Peyer's patch (tissue), 4 donors: ENCODE results near the gene NOTCH4. TPM values are rescaled to one million over a fixed set of nuclear protein-coding genes. Genes with fewer than 3 reads are reported as not detected.
"Not testable (repeated sequence)": the region's sequence is repeated elsewhere in the genome, so short reads cannot be mapped to it uniquely, and the experiment has no call there.

Experiments
- DNase-seq, 3 donors: peaks; one replicate each; pipeline ENCODE4 v3.0.0-alpha.2; 2017 to 2019
- H3K27ac ChIP-seq, 4 donors: fragments of 200-600 bp; sonication (generic); one replicate each; pipeline ENCODE4 v1.5.1; 2016 to 2019
- H3K27me3 ChIP-seq, 2 donors: fragments of 200-600 bp; sonication (generic); one replicate each; pipeline ENCODE4 v1.5.1; 2019
- H3K36me3 ChIP-seq, 3 donors: fragments of 200-600 bp; sonication (generic); one replicate each; pipeline ENCODE4 v1.5.1; 2016 to 2019
- H3K4me1 ChIP-seq, 4 donors: fragments of 200-600 bp; sonication (generic); one replicate each; pipeline ENCODE4 v1.5.1; 2016 to 2019
- H3K4me3 ChIP-seq, 4 donors: fragments of 200-600 bp; sonication (generic); 1 replicate in 3 of 4; 2 replicates in 1 of 4; pipeline ENCODE4 v1.5.1; 2016 to 2019; ENCODE audit warnings: mild to moderate bottlenecking in 1 of 4
- H3K9me3 ChIP-seq, 4 donors: fragments of 200-600 bp; sonication (generic); one replicate each; pipeline ENCODE4 v1.5.1; 2016 to 2019; ENCODE audit warnings: mild to moderate bottlenecking in 1 of 4
- POLR2A ChIP-seq, 2 donors: fragments of 450-650 bp; IDR thresholded peaks; one replicate each; pipeline ENCODE4 v1.5.1; 2017; ENCODE audit warnings: antibody characterized with exemption in 2 of 2, mild to moderate bottlenecking in 2 of 2, moderate library complexity in 2 of 2
- total RNA-seq, 4 donors: library from RNA; depleted of rRNA; stranded (reverse); fragments of >200 nt; gene quantifications; one replicate each; pipeline ENCODE4 v1.1.0, GENCODE V29; 2016
- TF ChIP-seq, protein P1 (sequence below), 6 experiments: fragments of 450-650 bp in 4 of 6; fragments of 200-600 bp in 2 of 6; sonication (generic) in 1 of 6; IDR thresholded peaks; one replicate each; pipeline ENCODE4 v1.5.1; 2017 to 2019; ENCODE audit warnings: antibody characterized with exemption in 6 of 6, mild to moderate bottlenecking in 3 of 6, moderate library complexity in 1 of 6

Gene NOTCH4
- total RNA-seq, 4 donors from 2014 or later = 1.8 to 50.3 (median 8.9) TPM

DNA sequence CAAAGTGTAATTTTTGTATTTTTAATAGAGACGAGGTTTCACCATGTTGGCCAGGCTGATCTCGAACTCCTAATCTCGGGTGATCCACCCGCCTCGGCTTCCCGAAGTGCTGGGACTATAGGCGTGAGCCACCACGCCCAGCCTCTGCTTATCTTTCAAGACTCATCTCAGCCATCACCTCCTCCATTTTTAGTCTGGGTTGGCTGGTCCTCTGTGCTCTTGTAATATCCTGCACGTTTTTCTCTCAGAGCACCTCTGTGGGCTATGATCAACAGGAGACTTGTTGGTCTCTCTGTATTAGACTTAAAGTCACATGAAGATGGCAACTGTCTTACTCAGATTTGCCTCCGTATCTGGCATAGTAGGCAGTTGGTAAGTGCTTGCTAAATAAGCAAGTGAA lies 7.6 kb downstream of the NOTCH4 start:
- Histone ChIP-seq H3K9me3 (no peaks in the 10 kb centered on the region), H3K27ac (no peak overlapping the region), H3K36me3 (no peaks in the 10 kb centered on the region), H3K4me3 (no peak overlapping the region), H3K4me1 (no peaks in the 10 kb centered on the region), H3K27me3 (no peaks in the 10 kb centered on the region)
- TF ChIP-seq, protein P1, sequence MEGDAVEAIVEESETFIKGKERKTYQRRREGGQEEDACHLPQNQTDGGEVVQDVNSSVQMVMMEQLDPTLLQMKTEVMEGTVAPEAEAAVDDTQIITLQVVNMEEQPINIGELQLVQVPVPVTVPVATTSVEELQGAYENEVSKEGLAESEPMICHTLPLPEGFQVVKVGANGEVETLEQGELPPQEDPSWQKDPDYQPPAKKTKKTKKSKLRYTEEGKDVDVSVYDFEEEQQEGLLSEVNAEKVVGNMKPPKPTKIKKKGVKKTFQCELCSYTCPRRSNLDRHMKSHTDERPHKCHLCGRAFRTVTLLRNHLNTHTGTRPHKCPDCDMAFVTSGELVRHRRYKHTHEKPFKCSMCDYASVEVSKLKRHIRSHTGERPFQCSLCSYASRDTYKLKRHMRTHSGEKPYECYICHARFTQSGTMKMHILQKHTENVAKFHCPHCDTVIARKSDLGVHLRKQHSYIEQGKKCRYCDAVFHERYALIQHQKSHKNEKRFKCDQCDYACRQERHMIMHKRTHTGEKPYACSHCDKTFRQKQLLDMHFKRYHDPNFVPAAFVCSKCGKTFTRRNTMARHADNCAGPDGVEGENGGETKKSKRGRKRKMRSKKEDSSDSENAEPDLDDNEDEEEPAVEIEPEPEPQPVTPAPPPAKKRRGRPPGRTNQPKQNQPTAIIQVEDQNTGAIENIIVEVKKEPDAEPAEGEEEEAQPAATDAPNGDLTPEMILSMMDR (IDR thresholded peaks at IDR 0.05) = no peak
- no peak for TF ChIP-seq POLR2A (IDR thresholded peaks at IDR 0.05)
- no peak for DNase-seq

DNA sequence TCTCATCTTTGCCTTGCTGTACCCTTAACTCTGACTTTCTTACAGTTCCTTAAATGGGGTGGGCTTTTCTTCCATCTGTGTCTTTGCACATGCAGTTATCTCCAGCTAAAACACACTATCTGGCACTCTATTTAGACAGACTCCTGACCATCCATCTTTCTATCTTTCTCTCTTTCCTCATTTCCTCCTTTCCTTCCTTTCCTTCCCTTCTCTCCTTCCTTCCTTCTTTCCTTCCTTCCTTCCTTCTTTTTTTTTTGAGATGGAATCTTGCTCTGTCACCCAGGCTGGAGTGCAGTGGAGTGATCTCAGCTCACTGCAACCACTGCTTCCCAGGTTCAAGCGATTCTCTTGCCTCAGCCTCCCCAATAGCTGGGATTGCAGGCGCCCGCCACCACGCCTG lies 8.2 kb downstream of the NOTCH4 start:
- no peaks in the 10 kb centered on the region for H3K9me3 ChIP-seq
- H3K36me3 ChIP-seq = no peaks in the 10 kb centered on the region
- H3K4me1 ChIP-seq = no peaks in the 10 kb centered on the region
- H3K4me3 ChIP-seq = no peak overlapping the region
- TF ChIP-seq POLR2A (IDR thresholded peaks at IDR 0.05) = no peak
- TF ChIP-seq, protein P1 (IDR thresholded peaks at IDR 0.05) = no peak
- no peak overlapping the region for H3K27ac ChIP-seq
- no peak for DNase-seq
- H3K27me3 ChIP-seq = no peaks in the 10 kb centered on the region

DNA sequence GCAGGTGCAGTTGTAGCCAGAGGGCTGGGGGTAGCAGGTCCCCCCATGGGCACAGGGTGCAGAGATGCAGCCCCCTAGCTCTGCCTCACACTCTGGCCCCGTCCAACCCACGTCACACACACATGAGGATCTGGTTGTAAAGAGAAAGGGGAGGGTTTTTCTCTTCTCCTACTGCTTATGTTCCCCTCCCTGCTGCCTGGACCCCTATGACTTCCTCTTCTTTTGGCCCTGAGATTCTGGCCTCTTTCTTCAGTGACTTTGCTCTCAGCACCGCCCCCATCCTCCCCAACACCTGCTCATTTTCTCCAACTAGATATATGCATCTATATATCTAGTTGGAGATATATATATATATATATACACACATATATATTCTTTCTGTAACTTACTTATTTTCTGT lies 9.7 kb downstream of the NOTCH4 start:
- Histone ChIP-seq H3K27me3 (no peaks in the 10 kb centered on the region), H3K9me3 (no peaks in the 10 kb centered on the region), H3K4me1 (no peaks in the 10 kb centered on the region), H3K27ac (no peak overlapping the region), H3K36me3 (no peaks in the 10 kb centered on the region), H3K4me3 (no peak overlapping the region)
- no peak for DNase-seq
- no peak for TF ChIP-seq POLR2A (IDR thresholded peaks at IDR 0.05)
- TF ChIP-seq, protein P1 (IDR thresholded peaks at IDR 0.05) = no peak

DNA sequence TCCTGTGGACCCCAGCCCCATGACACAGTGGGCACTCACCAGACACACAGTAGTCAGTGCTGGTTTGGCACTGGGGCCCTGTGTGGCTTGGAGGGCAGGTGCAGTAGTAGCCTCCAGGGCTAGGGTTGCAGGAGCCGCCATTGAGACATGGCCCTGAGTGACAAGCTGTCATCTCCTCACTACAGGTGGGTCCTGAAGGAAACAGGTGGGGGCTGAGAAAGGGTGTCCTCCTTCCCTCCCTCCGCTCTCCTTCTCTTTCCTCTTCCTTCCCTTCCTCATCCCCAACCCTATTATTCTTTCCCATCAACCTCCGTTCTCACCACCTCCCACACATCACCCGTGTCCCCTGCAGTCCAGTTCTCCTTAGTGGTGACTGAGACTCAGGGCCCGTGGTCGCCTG lies 10.2 kb downstream of the NOTCH4 start:
- TF ChIP-seq POLR2A (IDR thresholded peaks at IDR 0.05) = no peak
- TF ChIP-seq, protein P1 (IDR thresholded peaks at IDR 0.05) = no peak
- no peaks in the 10 kb centered on the region for H3K4me1 ChIP-seq

DNA sequence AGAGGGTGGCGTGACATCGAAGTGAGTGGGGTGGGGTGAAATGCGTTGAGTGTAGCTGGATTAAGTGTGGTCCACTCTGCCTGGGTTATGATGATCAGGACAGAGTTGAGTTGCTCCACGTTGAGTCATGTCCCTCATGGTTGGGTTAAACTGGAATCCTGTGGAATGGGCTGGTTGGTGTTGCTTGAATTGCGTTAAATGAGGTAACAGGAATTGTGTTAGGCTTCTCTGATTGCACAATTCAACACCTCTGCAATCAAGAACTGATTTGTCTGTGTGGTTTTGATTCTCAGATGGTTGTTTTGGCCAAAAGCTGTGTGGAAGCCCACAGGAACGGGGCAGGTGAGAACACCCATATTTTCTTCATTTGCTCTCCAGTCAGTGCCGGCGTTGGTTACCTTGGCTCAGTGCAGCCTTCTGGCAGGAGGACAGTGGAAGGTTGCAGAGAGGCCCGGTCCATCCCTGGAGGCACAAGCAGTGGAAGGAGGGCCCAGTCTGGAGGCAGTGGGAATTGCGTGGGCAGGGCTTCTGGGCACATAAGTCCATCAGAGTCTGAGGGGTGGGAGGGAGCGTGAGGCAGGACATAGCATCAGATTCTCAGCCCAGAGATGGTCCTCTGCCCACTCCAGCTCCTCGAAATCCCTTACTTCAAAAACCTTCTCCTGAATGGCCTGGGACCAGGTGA lies 11.6 kb downstream of the NOTCH4 start:
- H3K36me3 ChIP-seq = no peaks in the 10 kb centered on the region
- no peaks in the 10 kb centered on the region for H3K9me3 ChIP-seq
- TF ChIP-seq, protein P1 (IDR thresholded peaks at IDR 0.05) = no peak
- no peak overlapping the region for H3K4me3 ChIP-seq
- no peak overlapping the region for H3K27ac ChIP-seq
- H3K4me1 ChIP-seq = no peaks in the 10 kb centered on the region
- no peaks in the 10 kb centered on the region for H3K27me3 ChIP-seq
- no peak for DNase-seq

More for the DNA sequence above, 10.2 kb downstream of the NOTCH4 start:
- no peak overlapping the region for H3K27ac ChIP-seq
- no peak overlapping the region for H3K4me3 ChIP-seq
- peak in 1 of 3 donors; percentile 36 for DNase-seq
- no peaks in the 10 kb centered on the region for H3K36me3 ChIP-seq
- H3K9me3 ChIP-seq = no peaks in the 10 kb centered on the region
- no peaks in the 10 kb centered on the region for H3K27me3 ChIP-seq

DNA sequence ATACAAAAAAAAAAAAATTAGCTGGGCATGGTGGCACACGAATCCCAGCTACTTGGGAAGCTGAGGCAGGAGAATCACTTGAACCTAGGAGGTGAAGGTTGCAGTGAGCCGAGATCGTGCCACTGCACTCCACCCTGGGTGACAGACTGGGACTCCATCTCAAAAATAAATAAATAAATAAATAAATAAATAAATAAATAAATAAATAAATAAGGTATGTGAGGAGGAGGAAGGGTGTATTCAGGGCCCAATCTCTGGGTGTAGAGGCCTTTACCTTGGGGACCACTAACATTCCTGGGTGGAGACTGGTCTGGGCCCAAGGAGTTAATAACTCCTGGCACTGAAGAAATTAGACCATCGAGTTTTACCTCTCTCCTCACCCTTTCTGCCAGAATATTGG lies 12.4 kb downstream of the NOTCH4 start:
- not testable (repeated sequence) for H3K36me3 ChIP-seq

More for the DNA sequence above, 12.4 kb downstream of the NOTCH4 start:
- H3K4me3 ChIP-seq, H3K27me3 ChIP-seq, H3K9me3 ChIP-seq, H3K4me1 ChIP-seq, DNase-seq, H3K27ac ChIP-seq: not testable (repeated sequence)
